ENCODE results near the gene DGCR2. TPM values are rescaled to one million over a fixed set of nuclear protein-coding genes. Genes with fewer than 3 reads are reported as not detected.
A peak's percentile ranks its signal among the peaks of the same experiment; 100 is the strongest.

Gene DGCR2
- total and polyA plus RNA-seq, 3 donors from 2014 or later = 64.6 to 106 (median 89.5) TPM

- Histone ChIP-seq H3K27me3 (no peaks in the 10 kb centered on the region), H3K4me1 (peaks cover 17% of the 10 kb centered on the region), H3K4me3 (no peak overlapping the region), H3K27ac (no peak overlapping the region), H3K36me3 (ENCODE audit: low read depth, missing control alignments) (no peaks in the 10 kb centered on the region), H3K9me3 (no peaks in the 10 kb centered on the region)
- DNase-seq = no peak
- 88 to 95% methylated on average over 5 to 11 of the region's 11 CpGs for WGBS, 2 donors
- TF ChIP-seq, protein P1, sequence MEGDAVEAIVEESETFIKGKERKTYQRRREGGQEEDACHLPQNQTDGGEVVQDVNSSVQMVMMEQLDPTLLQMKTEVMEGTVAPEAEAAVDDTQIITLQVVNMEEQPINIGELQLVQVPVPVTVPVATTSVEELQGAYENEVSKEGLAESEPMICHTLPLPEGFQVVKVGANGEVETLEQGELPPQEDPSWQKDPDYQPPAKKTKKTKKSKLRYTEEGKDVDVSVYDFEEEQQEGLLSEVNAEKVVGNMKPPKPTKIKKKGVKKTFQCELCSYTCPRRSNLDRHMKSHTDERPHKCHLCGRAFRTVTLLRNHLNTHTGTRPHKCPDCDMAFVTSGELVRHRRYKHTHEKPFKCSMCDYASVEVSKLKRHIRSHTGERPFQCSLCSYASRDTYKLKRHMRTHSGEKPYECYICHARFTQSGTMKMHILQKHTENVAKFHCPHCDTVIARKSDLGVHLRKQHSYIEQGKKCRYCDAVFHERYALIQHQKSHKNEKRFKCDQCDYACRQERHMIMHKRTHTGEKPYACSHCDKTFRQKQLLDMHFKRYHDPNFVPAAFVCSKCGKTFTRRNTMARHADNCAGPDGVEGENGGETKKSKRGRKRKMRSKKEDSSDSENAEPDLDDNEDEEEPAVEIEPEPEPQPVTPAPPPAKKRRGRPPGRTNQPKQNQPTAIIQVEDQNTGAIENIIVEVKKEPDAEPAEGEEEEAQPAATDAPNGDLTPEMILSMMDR (IDR thresholded peaks at IDR 0.05) = no peak
- no peak for TF ChIP-seq POLR2A (IDR thresholded peaks at IDR 0.05)
- intact Hi-C loops (cut with DNase I; ENCODE audit: low total_unique reads) = no loop called here
These were observed 2.8 kb upstream of the DGCR2 start for GRCh38 chr22:19125011-19125410.

- Histone ChIP-seq H3K4me3 (no peak overlapping the region), H3K4me1 (peaks cover 18% of the 10 kb centered on the region), H3K36me3 (ENCODE audit: low read depth, missing control alignments) (no peaks in the 10 kb centered on the region), H3K9me3 (no peaks in the 10 kb centered on the region), H3K27me3 (no peaks in the 10 kb centered on the region), H3K27ac (no peak overlapping the region)
- intact Hi-C loops (cut with DNase I; ENCODE audit: low total_unique reads) = no loop called here
- DNase-seq = no peak
- WGBS, 2 donors = 67 to 75% methylated on average over 4 of the region's 4 CpGs
- no peak for TF ChIP-seq POLR2A (IDR thresholded peaks at IDR 0.05)
- TF ChIP-seq, protein P1 (IDR thresholded peaks at IDR 0.05) = no peak
These were observed 2.2 kb upstream of the DGCR2 start for GRCh38 chr22:19124377-19124776.

DNA sequence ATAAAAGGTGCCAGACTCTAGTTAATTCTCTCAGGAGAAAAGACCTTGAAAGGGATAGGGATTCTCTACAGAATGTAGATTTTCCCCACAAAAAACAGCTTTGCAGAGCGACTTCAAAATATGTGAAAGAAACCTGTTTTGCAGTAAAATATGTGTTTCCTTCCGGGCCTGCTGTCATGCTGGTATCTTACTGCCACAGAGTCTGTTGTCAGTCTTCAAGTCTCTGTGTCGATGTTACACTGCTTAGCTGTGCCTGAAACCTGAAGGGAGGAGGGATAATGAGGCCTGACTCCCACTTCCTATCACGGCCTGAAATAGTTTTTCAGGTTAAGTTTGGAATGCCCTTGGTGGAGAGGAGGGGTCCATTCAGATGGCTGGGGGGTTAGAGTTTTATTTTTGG, 1.7 kb upstream of the DGCR2 start:
- whole genome bisulfite sequencing, 2 donors = 86 to 92% methylated on average over 4 of the region's 4 CpGs
- DNase-seq = no peak
- Histone ChIP-seq H3K4me3 (no peak overlapping the region), H3K4me1 (peaks cover 18% of the 10 kb centered on the region), H3K9me3 (no peaks in the 10 kb centered on the region), H3K36me3 (ENCODE audit: low read depth, missing control alignments) (no peaks in the 10 kb centered on the region), H3K27ac (no peak overlapping the region), H3K27me3 (no peaks in the 10 kb centered on the region)
- TF ChIP-seq POLR2A (IDR thresholded peaks at IDR 0.05) = no peak
- TF ChIP-seq, protein P1 (IDR thresholded peaks at IDR 0.05) = no peak
- intact Hi-C loops (cut with DNase I; ENCODE audit: low total_unique reads) = no loop called here

- Histone ChIP-seq H3K27ac (peak overlapping the region in 1 of 2 donors; percentile 93), H3K9me3 (no peaks in the 10 kb centered on the region), H3K36me3 (ENCODE audit: low read depth, missing control alignments) (no peaks in the 10 kb centered on the region), H3K4me3 (peak overlapping the region; percentile 96 to 98), H3K4me1 (peaks cover 24% of the 10 kb centered on the region), H3K27me3 (no peaks in the 10 kb centered on the region)
- TF ChIP-seq, protein P1 (IDR thresholded peaks at IDR 0.05) = no peak
- TF ChIP-seq POLR2A (IDR thresholded peaks at IDR 0.05) = no peak
- DNase-seq = peak; percentile 43
- 15 to 25% methylated on average over 17 to 27 of the region's 27 CpGs for WGBS, 2 donors
- intact Hi-C loops (cut with DNase I; ENCODE audit: low total_unique reads) = no loop called here
These were observed 710 bp upstream of the DGCR2 start for GRCh38 chr22:19122752-19123492.
